Neural progenitor cell (in vitro differentiated cells): ENCODE data around the gene SELENOW. TPM values are rescaled to one million over a fixed set of nuclear protein-coding genes. Genes with fewer than 3 reads are reported as not detected.
A peak's percentile ranks its signal among the peaks of the same experiment; 100 is the strongest.

Experiments
- DNase-seq: peaks from one replicate; pipeline ENCODE4 v3.0.0-alpha.2; 2016; ENCODE audit warnings: low spot score
- H2AFZ ChIP-seq: fragments of 200-600 bp; sonication (generic); replicated peaks from 2 replicates; pipeline ENCODE4 v1.6.1; 2016; ENCODE audit warnings: antibody characterized with exemption
- H3F3A ChIP-seq: fragments of 200-600 bp; sonication (generic); 2 replicates; pipeline ENCODE4 v1.6.1; 2016; ENCODE audit warnings: antibody characterized with exemption, low read depth
- H3K27ac ChIP-seq: fragments of 200-600 bp; sonication (generic); 2 replicates; pipeline ENCODE4 v1.5.1; 2016; ENCODE audit warnings: mild to moderate bottlenecking
- H3K27me3 ChIP-seq: fragments of 200-600 bp; sonication (generic); 2 replicates; pipeline ENCODE4 v1.6.1; 2016; ENCODE audit warnings: mild to moderate bottlenecking, moderate library complexity
- H3K36me3 ChIP-seq: fragments of 200-600 bp; sonication (generic); 2 replicates; pipeline ENCODE4 v1.5.1; 2016
- H3K4me1 ChIP-seq: fragments of 200-600 bp; sonication (generic); 2 replicates; pipeline ENCODE4 v1.6.1; 2016; ENCODE audit warnings: mixed run types
- H3K4me2 ChIP-seq: fragments of 200-600 bp; sonication (generic); 2 replicates; pipeline ENCODE4 v1.6.1; 2016
- H3K4me3 ChIP-seq: fragments of 200-600 bp; sonication (generic); 2 replicates; pipeline ENCODE4 v1.5.1; 2016
- H3K79me2 ChIP-seq: fragments of 200-600 bp; sonication (generic); 2 replicates; pipeline ENCODE4 v1.6.1; 2016; ENCODE audit warnings: low read depth
- H3K9ac ChIP-seq: fragments of 200-600 bp; sonication (generic); 2 replicates; pipeline ENCODE4 v1.6.1; 2016
- H3K9me3 ChIP-seq: fragments of 200-600 bp; sonication (generic); 2 replicates; pipeline ENCODE4 v1.5.1; 2016; ENCODE audit warnings: low read depth
- H4K20me1 ChIP-seq: fragments of 200-600 bp; sonication (generic); 2 replicates; pipeline ENCODE4 v1.6.1; 2016; ENCODE audit warnings: low read depth
- H3K27ac Mint-ChIP-seq: 3 replicates; pipeline ENCODE4 v1.8.0; 2021; ENCODE audit warnings: mixed read lengths
- H3K27me3 Mint-ChIP-seq: 2 replicates; pipeline ENCODE4 v1.8.0; 2022; ENCODE audit warnings: low read depth, mild to moderate bottlenecking, inconsistent platforms, moderate library complexity, mixed read lengths; ENCODE audit not compliant: insufficient read depth
- H3K36me3 Mint-ChIP-seq: 3 replicates; pipeline ENCODE4 v1.8.0; 2021; ENCODE audit warnings: mixed read lengths
- H3K4me1 Mint-ChIP-seq: 3 replicates; pipeline ENCODE4 v1.8.0; 2021; ENCODE audit warnings: mixed read lengths
- H3K4me3 Mint-ChIP-seq: 3 replicates; pipeline ENCODE4 v1.8.0; 2021; ENCODE audit warnings: mild to moderate bottlenecking, moderate library complexity, mixed read lengths
- H3K9me3 Mint-ChIP-seq: 3 replicates; pipeline ENCODE4 v1.8.0; 2020; ENCODE audit warnings: mixed read lengths
- EZH2 ChIP-seq: fragments of 200-600 bp; sonication (generic); IDR thresholded peaks from 2 replicates; pipeline ENCODE4 v1.6.1; 2017; ENCODE audit warnings: antibody characterized with exemption, mild to moderate bottlenecking, moderate library complexity
- EZH2phosphoT487 ChIP-seq: fragments of 200-600 bp; sonication (generic); IDR thresholded peaks from 2 replicates; pipeline ENCODE4 v1.6.1; 2017; ENCODE audit warnings: antibody characterized with exemption
- total RNA-seq: library from RNA; depleted of rRNA; stranded (reverse); fragments of >200 nt; gene quantifications from 2 replicates; pipeline ENCODE4 v1.2.3, GENCODE V29; 2015; ENCODE audit warnings: low replicate concordance
- TF ChIP-seq, protein P1 (sequence below): fragments of 200-600 bp; sonication (generic); IDR thresholded peaks from 2 replicates; pipeline ENCODE4 v1.5.1; 2017; ENCODE audit warnings: antibody characterized with exemption, mild to moderate bottlenecking

SELENOW gene
- total RNA-seq, 1 donor from 2014 or later, result 234 TPM

DNA sequence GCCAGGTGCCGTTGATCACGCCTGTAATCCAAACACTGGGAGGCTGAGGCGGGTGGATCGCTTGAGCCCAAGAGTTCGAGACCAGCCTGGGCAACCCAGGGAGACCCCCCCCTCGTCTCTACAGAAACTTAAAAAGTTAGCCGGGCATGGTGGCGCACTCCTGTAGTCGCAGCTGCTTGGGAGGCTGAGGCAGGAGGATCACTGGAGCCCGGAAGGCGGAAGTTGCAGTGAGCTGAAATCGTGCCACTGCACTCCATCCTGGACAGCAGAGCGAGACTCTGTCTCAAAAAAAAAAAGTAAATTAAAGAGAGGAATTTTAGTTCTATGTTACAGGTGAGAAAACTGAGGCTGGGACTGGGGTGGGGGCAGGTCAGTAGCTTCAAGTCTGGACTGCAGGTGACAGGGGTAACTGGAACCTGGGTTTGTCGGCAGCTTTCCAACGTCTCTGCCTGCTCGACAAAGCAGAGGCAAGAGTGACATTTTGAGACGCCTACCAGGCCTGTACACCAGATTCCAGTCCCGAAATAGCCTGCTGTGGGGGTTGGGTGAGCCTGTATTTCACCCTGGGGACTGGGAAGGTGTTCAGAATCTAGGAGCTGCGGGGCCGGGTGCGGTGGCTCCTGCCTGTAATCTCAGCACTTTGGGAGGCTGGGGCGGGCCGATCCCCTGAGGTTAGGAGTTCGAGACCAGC lies 1.2 kb downstream of the SELENOW start:
- Mint-ChIP-seq H3K4me3 (peak overlapping the region; percentile 93), H3K27me3 (peaks cover 9% of the 10 kb centered on the region), H3K36me3 (peaks cover 23% of the 10 kb centered on the region), H3K4me1 (peaks cover 22% of the 10 kb centered on the region), H3K9me3 (no peaks in the 10 kb centered on the region), H3K27ac (no peak overlapping the region)
- Histone ChIP-seq H3K79me2 (peaks cover 47% of the 10 kb centered on the region), H3F3A (peaks cover 22% of the 10 kb centered on the region), H3K36me3 (no peaks in the 10 kb centered on the region), H3K27ac (no peak overlapping the region), H3K4me2 (peak overlapping the region; percentile 78), H3K27me3 (no peaks in the 10 kb centered on the region), H3K4me1 (no peaks in the 10 kb centered on the region), H4K20me1 (peaks cover 7% of the 10 kb centered on the region), H3K9ac (no peak overlapping the region), H3K9me3 (no peaks in the 10 kb centered on the region), H3K4me3 (peak overlapping the region; percentile 74), H2AFZ (no peak overlapping the region)
- DNase-seq, result no peak
- TF ChIP-seq EZH2phosphoT487, result no peak
- TF ChIP-seq, protein P1, sequence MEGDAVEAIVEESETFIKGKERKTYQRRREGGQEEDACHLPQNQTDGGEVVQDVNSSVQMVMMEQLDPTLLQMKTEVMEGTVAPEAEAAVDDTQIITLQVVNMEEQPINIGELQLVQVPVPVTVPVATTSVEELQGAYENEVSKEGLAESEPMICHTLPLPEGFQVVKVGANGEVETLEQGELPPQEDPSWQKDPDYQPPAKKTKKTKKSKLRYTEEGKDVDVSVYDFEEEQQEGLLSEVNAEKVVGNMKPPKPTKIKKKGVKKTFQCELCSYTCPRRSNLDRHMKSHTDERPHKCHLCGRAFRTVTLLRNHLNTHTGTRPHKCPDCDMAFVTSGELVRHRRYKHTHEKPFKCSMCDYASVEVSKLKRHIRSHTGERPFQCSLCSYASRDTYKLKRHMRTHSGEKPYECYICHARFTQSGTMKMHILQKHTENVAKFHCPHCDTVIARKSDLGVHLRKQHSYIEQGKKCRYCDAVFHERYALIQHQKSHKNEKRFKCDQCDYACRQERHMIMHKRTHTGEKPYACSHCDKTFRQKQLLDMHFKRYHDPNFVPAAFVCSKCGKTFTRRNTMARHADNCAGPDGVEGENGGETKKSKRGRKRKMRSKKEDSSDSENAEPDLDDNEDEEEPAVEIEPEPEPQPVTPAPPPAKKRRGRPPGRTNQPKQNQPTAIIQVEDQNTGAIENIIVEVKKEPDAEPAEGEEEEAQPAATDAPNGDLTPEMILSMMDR, result no peak
- no peak for TF ChIP-seq EZH2

DNA sequence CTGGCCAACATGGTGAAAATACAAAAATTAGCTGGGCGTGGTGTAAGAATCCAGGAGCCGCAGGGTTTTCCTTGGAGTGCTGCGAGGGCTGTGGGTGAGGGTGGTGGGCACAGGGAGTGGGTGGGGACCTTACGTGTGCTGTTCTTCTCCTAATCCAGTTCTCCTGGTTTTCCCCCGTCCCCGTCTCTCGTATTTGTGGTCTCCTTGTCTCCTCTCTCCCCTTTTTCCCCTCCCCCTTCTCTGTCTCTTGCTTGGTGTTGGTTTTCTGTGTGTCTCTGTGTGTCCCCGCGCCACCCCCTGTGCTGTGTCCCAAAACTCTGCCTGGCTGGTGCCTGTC lies 1.7 kb downstream of the SELENOW start:
- Histone ChIP-seq H2AFZ (no peak overlapping the region), H3K27me3 (no peaks in the 10 kb centered on the region), H3K4me2 (peak overlapping the region; percentile 78), H3K9me3 (no peaks in the 10 kb centered on the region), H4K20me1 (peaks cover 7% of the 10 kb centered on the region), H3K27ac (no peak overlapping the region), H3K4me1 (no peaks in the 10 kb centered on the region), H3K4me3 (peak overlapping the region; percentile 74), H3F3A (peaks cover 22% of the 10 kb centered on the region), H3K79me2 (peaks cover 47% of the 10 kb centered on the region), H3K9ac (no peak overlapping the region), H3K36me3 (no peaks in the 10 kb centered on the region)
- peaks cover 22% of the 10 kb centered on the region for H3K4me1 Mint-ChIP-seq
- peaks cover 9% of the 10 kb centered on the region for H3K27me3 Mint-ChIP-seq
- H3K36me3 Mint-ChIP-seq, result peaks cover 23% of the 10 kb centered on the region
- H3K4me3 Mint-ChIP-seq, result peak overlapping the region; percentile 93
- DNase-seq, result no peak
- TF ChIP-seq EZH2phosphoT487 (no peak), EZH2 (no peak)
- TF ChIP-seq, protein P1, result no peak
- H3K9me3 Mint-ChIP-seq, result no peaks in the 10 kb centered on the region
- H3K27ac Mint-ChIP-seq, result no peak overlapping the region

DNA sequence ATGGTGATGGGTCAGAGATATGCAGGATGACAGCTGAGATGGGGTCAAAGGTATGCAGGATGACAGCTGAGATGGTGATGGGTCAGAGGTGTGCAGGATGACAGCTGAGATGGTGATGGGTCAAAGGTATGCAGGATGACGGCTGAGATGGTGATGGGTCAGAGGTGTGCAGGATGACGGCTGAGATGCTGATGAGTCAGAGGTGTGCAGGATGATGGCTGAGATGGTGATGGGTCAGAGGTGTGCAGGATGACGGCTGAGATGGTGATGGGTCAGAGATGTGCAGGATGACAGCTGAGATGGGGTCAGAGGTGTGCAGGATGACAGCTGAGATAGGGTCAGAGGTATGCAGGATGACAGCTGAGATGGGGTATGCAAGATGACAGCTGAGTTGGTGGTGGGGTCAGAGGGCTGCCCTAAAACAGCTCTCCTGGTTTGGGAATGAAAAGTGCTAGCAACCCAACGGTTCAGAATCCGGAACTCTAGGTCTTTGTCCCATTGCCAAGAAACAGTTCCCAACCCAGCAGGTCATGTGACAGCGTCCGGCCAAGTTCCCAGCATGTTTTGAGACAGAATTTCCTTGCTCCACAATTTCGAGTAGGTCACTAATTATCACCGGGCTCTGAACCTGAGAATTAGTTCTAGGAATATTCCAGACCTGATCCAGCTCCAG lies 3.2 kb downstream of the SELENOW start:
- Histone ChIP-seq H3K4me1 (no peaks in the 10 kb centered on the region), H3F3A (peaks cover 26% of the 10 kb centered on the region), H2AFZ (no peak overlapping the region), H3K36me3 (no peaks in the 10 kb centered on the region), H3K27me3 (no peaks in the 10 kb centered on the region), H3K9ac (no peak overlapping the region), H3K79me2 (peaks cover 47% of the 10 kb centered on the region), H3K27ac (no peak overlapping the region), H4K20me1 (peaks cover 7% of the 10 kb centered on the region), H3K4me2 (no peak overlapping the region), H3K9me3 (no peaks in the 10 kb centered on the region), H3K4me3 (no peak overlapping the region)
- no peaks in the 10 kb centered on the region for H3K9me3 Mint-ChIP-seq
- peaks cover 19% of the 10 kb centered on the region for H3K4me1 Mint-ChIP-seq
- H3K4me3 Mint-ChIP-seq, result peak overlapping the region; percentile 17
- peaks cover 9% of the 10 kb centered on the region for H3K27me3 Mint-ChIP-seq
- TF ChIP-seq EZH2 (no peak), EZH2phosphoT487 (no peak)
- TF ChIP-seq, protein P1, result no peak
- no peak overlapping the region for H3K27ac Mint-ChIP-seq
- DNase-seq, result no peak
- H3K36me3 Mint-ChIP-seq, result peaks cover 25% of the 10 kb centered on the region
